Hepatocyte (in vitro differentiated cells): Measurements from ENCODE around the gene STK11IP. TPM values are rescaled to one million over a fixed set of nuclear protein-coding genes. Genes with fewer than 3 reads are reported as not detected.

Experiments
- DNase-seq: peaks from one replicate; pipeline ENCODE4 v3.0.0-alpha.2; 2016; ENCODE audit warnings: low spot score
- H2AFZ ChIP-seq: fragments of 200-600 bp; sonication (generic); 2 replicates; pipeline ENCODE4 v1.6.0; 2016; ENCODE audit warnings: antibody characterized with exemption, mild to moderate bottlenecking
- H3K27ac ChIP-seq: fragments of 200-600 bp; sonication (generic); 2 replicates; pipeline ENCODE4 v1.5.1; 2016; ENCODE audit warnings: mild to moderate bottlenecking
- H3K27me3 ChIP-seq: fragments of 200-600 bp; sonication (generic); 2 replicates; pipeline ENCODE4 v1.6.1; 2016
- H3K36me3 ChIP-seq: fragments of 200-600 bp; sonication (generic); replicated peaks from 2 replicates; pipeline ENCODE4 v1.5.1; 2016; ENCODE audit warnings: low read depth; ENCODE audit not compliant: insufficient read depth
- H3K4me1 ChIP-seq: fragments of 200-600 bp; sonication (generic); 2 replicates; pipeline ENCODE4 v1.5.1; 2016; ENCODE audit warnings: mild to moderate bottlenecking, moderate library complexity; ENCODE audit not compliant: insufficient read depth
- H3K4me2 ChIP-seq: fragments of 200-600 bp; sonication (generic); 2 replicates; pipeline ENCODE4 v1.6.0; 2016
- H3K4me3 ChIP-seq: fragments of 200-600 bp; sonication (generic); 2 replicates; pipeline ENCODE4 v1.5.1; 2016; ENCODE audit warnings: mild to moderate bottlenecking
- H3K79me2 ChIP-seq: fragments of 200-600 bp; sonication (generic); 2 replicates; pipeline ENCODE4 v1.6.0; 2017; ENCODE audit warnings: mild to moderate bottlenecking
- H3K9me2 ChIP-seq: fragments of 200-600 bp; sonication (generic); replicated peaks from 2 replicates; pipeline ENCODE4 v1.6.0; 2017; ENCODE audit warnings: mild to moderate bottlenecking; ENCODE audit not compliant: insufficient read depth
- H3K9me3 ChIP-seq: fragments of 200-600 bp; sonication (generic); 2 replicates; pipeline ENCODE4 v1.5.1; 2016; ENCODE audit warnings: low read depth, mild to moderate bottlenecking
- H4K20me1 ChIP-seq: fragments of 200-600 bp; sonication (generic); 2 replicates; pipeline ENCODE4 v1.6.0; 2016; ENCODE audit warnings: mild to moderate bottlenecking; ENCODE audit not compliant: insufficient read depth, poor library complexity, severe bottlenecking
- CTCF ChIP-seq: fragments of 200-600 bp; sonication (generic); IDR thresholded peaks from 2 replicates; pipeline ENCODE4 v1.5.1; 2016; ENCODE audit warnings: antibody characterized with exemption, mild to moderate bottlenecking; ENCODE audit not compliant: poor library complexity
- EZH2 ChIP-seq: fragments of 200-600 bp; sonication (generic); IDR thresholded peaks from 2 replicates; pipeline ENCODE4 v1.6.1; 2016; ENCODE audit warnings: antibody characterized with exemption, mild to moderate bottlenecking, borderline replicate concordance
- EZH2phosphoT487 ChIP-seq: fragments of 200-600 bp; sonication (generic); IDR thresholded peaks from one replicate; pipeline ENCODE4 v1.6.1; 2018; ENCODE audit warnings: antibody characterized with exemption, mild to moderate bottlenecking, low read depth, moderate library complexity; ENCODE audit not compliant: unreplicated experiment, severe bottlenecking
- WGBS: methylation state at CpG from one replicate; pipeline ENCODE4 v1.1.6; 2016; ENCODE audit warnings: low lambda C conversion rate; ENCODE audit errors: missing lambda C conversion rate; 5-methylcytosine and 5-hydroxymethylcytosine counted together
- polyA plus RNA-seq: library from polyadenylated mRNA; unstranded; fragments of >200 nt; fragmentation: Nextera tagmentation; extraction: Ambion mirVana; gene quantifications from 2 replicates; pipeline ENCODE4 v1.2.1, GENCODE V29; 2016
- total RNA-seq: library from RNA; depleted of rRNA; stranded (reverse); fragments of >200 nt; gene quantifications from 2 replicates; pipeline ENCODE4 v1.2.3, GENCODE V29; 2014

The STK11IP gene
- total and polyA plus RNA-seq, 2 experiments from 2014 or later = 16.7 to 17.6 TPM

GRCh38 chr2:219573166-219573565, 24.5 kb upstream of the STK11IP start:
- 92% methylated on average over 5 of the region's 5 CpGs for WGBS
- Histone ChIP-seq H4K20me1 (peaks cover 10% of the 10 kb centered on the region), H3K36me3 (no peaks in the 10 kb centered on the region), H3K4me2 (no peak overlapping the region), H3K79me2 (peaks cover 15% of the 10 kb centered on the region), H2AFZ (no peak overlapping the region), H3K27ac (no peak overlapping the region), H3K4me3 (no peak overlapping the region), H3K9me3 (no peaks in the 10 kb centered on the region), H3K4me1 (peaks cover 21% of the 10 kb centered on the region), H3K9me2 (no peaks in the 10 kb centered on the region), H3K27me3 (no peaks in the 10 kb centered on the region)
- TF ChIP-seq CTCF (no peak), EZH2 (no peak), EZH2phosphoT487 (no peak)
- no peak for DNase-seq

- Histone ChIP-seq H3K27me3 (no peaks in the 10 kb centered on the region), H3K4me3 (no peak overlapping the region), H3K9me2 (no peaks in the 10 kb centered on the region), H3K4me1 (peaks cover 21% of the 10 kb centered on the region), H3K4me2 (no peak overlapping the region), H4K20me1 (peaks cover 7% of the 10 kb centered on the region), H3K79me2 (peaks cover 7% of the 10 kb centered on the region), H2AFZ (no peak overlapping the region), H3K36me3 (no peaks in the 10 kb centered on the region), H3K27ac (no peak overlapping the region), H3K9me3 (no peaks in the 10 kb centered on the region)
- no peak for DNase-seq
- WGBS = 90% methylated on average over 20 of the region's 22 CpGs
- TF ChIP-seq CTCF = no peak
- no peak for TF ChIP-seq EZH2
- TF ChIP-seq EZH2phosphoT487 = no peak
Measured at GRCh38 chr2:219574484-219575311, 23.0 kb upstream of the STK11IP start.

GRCh38 chr2:219575566-219576504, 21.8 kb upstream of the STK11IP start:
- no peaks in the 10 kb centered on the region for H3K9me2 ChIP-seq
- H3K27ac ChIP-seq = peak overlapping the region; percentile 49
- peaks cover 16% of the 10 kb centered on the region for H3K4me1 ChIP-seq
- no peaks in the 10 kb centered on the region for H3K36me3 ChIP-seq
- H3K79me2 ChIP-seq = no peaks in the 10 kb centered on the region
- 83% methylated on average over 6 of the region's 6 CpGs for WGBS
- H3K9me3 ChIP-seq = no peaks in the 10 kb centered on the region
- H3K27me3 ChIP-seq = no peaks in the 10 kb centered on the region
- TF ChIP-seq EZH2 (no peak), CTCF (no peak), EZH2phosphoT487 (no peak)
- peak overlapping the region; percentile 35 for H3K4me2 ChIP-seq
- no peak for DNase-seq
- no peak overlapping the region for H2AFZ ChIP-seq
- H4K20me1 ChIP-seq = no peaks in the 10 kb centered on the region
- no peak overlapping the region for H3K4me3 ChIP-seq
